Testis (tissue), 3 donors: ENCODE data around the gene DUOX1. TPM values are rescaled to one million over a fixed set of nuclear protein-coding genes. Genes with fewer than 3 reads are reported as not detected.

ENCODE experiments used
- DNase-seq: peaks from one replicate; pipeline ENCODE4 v3.0.0-alpha.2; 2019
- H3K27ac ChIP-seq, 2 donors: fragments of 200-600 bp; sonication (generic); one replicate each; pipeline ENCODE4 v1.5.1; 2019
- H3K27me3 ChIP-seq: fragments of 200-600 bp; sonication (generic); one replicate; pipeline ENCODE4 v1.5.1; 2019
- H3K36me3 ChIP-seq: fragments of 200-600 bp; sonication (generic); one replicate; pipeline ENCODE4 v1.5.1; 2017; ENCODE audit warnings: low read depth; ENCODE audit errors: missing control alignments
- H3K4me1 ChIP-seq: fragments of 200-600 bp; sonication (generic); one replicate; pipeline ENCODE4 v1.5.1; 2019
- H3K4me3 ChIP-seq, 2 donors: fragments of 200-600 bp; sonication (generic); one replicate each; pipeline ENCODE4 v1.5.1; 2017 to 2019
- H3K9me3 ChIP-seq: fragments of 200-600 bp; sonication (generic); one replicate; pipeline ENCODE4 v1.5.1; 2017
- POLR2A ChIP-seq: fragments of 450-650 bp; IDR thresholded peaks from one replicate; pipeline ENCODE4 v1.6.1; 2017; ENCODE audit warnings: antibody characterized with exemption, mild to moderate bottlenecking, moderate library complexity
- WGBS, 2 donors: methylation state at CpG; one replicate each; pipeline ENCODE4 v1.1.5; 2018; 5-methylcytosine and 5-hydroxymethylcytosine counted together
- intact Hi-C: fragments of 100-400 bp; cut with DNase I; formaldehyde crosslinking; loops from one replicate; pipeline ENCODE4 v1.15.1; 2023; ENCODE audit warnings: low total_unique reads
- polyA plus RNA-seq: library from polyadenylated mRNA; stranded (reverse); fragments of 350-450 nt; fragmentation: Illumina TruSeq; extraction: RNeasy Lipid Tissue Mini Kit (QIAGEN cat#74804); gene quantifications from one replicate; pipeline ENCODE4 v1.2.3, GENCODE V29; 2014; ENCODE audit warnings: low read depth, low replicate concordance; ENCODE audit not compliant: insufficient read depth
- total RNA-seq, 2 donors: library from RNA; depleted of rRNA; stranded (reverse); fragments of >200 nt; gene quantifications; one replicate each; pipeline ENCODE4 v1.2.3, GENCODE V29; 2016
- TF ChIP-seq, protein P1 (sequence below), 3 experiments: fragments of 450-650 bp in 2 of 3; fragments of 200-600 bp in 1 of 3; sonication (generic) in 1 of 3; IDR thresholded peaks; one replicate each; pipeline ENCODE4 v1.5.1; 2016 to 2019; ENCODE audit warnings: antibody characterized with exemption in 3 of 3, mild to moderate bottlenecking in 2 of 3, moderate library complexity in 1 of 3

DUOX1 gene
- total and polyA plus RNA-seq, 3 donors from 2014 or later = 2.8 to 5.7 (median 5.3) TPM

DNA sequence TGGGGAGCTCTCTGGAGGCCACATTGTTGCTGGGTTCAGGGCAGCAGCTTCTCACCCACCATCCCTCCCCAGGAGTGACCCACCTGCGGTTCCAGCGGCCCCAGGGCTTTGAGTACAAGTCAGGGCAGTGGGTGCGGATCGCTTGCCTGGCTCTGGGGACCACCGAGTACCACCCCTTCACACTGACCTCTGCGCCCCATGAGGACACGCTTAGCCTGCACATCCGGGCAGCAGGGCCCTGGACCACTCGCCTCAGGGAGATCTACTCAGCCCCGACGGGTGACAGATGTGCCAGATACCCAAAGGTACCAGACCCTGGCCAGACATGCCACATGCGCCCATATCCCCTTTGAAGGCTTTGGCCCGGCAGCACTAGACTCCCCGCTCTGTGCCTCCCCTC, 31.9 kb downstream of the DUOX1 start:
- Histone ChIP-seq H3K36me3 (no peaks in the 10 kb centered on the region), H3K4me3 (no peak overlapping the region), H3K27me3 (no peaks in the 10 kb centered on the region), H3K4me1 (peaks cover 13% of the 10 kb centered on the region), H3K27ac (no peak overlapping the region), H3K9me3 (no peaks in the 10 kb centered on the region)
- TF ChIP-seq, protein P1, sequence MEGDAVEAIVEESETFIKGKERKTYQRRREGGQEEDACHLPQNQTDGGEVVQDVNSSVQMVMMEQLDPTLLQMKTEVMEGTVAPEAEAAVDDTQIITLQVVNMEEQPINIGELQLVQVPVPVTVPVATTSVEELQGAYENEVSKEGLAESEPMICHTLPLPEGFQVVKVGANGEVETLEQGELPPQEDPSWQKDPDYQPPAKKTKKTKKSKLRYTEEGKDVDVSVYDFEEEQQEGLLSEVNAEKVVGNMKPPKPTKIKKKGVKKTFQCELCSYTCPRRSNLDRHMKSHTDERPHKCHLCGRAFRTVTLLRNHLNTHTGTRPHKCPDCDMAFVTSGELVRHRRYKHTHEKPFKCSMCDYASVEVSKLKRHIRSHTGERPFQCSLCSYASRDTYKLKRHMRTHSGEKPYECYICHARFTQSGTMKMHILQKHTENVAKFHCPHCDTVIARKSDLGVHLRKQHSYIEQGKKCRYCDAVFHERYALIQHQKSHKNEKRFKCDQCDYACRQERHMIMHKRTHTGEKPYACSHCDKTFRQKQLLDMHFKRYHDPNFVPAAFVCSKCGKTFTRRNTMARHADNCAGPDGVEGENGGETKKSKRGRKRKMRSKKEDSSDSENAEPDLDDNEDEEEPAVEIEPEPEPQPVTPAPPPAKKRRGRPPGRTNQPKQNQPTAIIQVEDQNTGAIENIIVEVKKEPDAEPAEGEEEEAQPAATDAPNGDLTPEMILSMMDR (IDR thresholded peaks at IDR 0.05) = no peak
- TF ChIP-seq POLR2A = no peak
- intact Hi-C loops = no loop called here
- WGBS, 2 donors = 86 to 87% methylated on average over 10 to 14 of the region's 14 CpGs
- no peak for DNase-seq

DNA sequence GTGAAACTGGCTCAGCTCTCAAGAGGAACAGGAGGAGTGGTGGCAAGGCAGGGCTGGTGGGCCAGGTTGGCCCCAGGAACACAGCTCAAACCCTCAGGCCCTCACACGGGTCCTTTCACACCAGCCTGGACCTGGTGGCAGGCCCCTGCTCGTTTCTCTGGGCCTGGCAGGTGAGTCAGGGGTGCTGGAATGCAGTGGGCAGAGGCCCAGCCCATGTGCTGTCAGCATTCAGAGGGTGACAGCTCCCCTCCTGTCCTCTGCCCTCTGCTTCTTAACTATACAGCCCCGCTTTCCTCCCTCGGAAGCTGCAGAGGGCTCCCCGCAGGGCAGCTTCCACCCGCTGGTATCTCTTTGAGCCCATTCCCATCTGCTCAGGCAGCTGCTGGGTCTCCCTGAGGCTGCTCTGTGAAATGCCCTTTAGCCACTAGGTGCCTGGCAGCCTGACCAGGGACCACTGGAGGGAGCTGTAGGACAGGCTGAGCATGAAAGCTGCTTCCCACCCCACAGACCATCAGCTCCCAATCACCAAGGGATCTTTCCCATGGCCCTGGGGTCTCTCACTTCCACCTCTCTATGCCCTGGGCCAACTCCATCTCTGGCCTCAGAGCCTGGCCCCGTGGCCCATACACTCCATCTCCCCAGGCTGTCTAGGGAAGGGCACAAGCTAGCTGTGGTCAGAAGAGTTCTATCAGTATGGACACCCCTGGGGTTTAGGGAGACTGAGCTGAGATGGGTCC, 33.1 kb downstream of the DUOX1 start:
- Histone ChIP-seq H3K27ac (no peak overlapping the region), H3K36me3 (no peaks in the 10 kb centered on the region), H3K27me3 (no peaks in the 10 kb centered on the region), H3K9me3 (no peaks in the 10 kb centered on the region), H3K4me3 (no peak overlapping the region), H3K4me1 (peaks cover 13% of the 10 kb centered on the region)
- peak; percentile 87 for DNase-seq
- intact Hi-C loops = no loop called here
- 16 to 47% methylated on average over 5 to 7 of the region's 7 CpGs for WGBS, 2 donors
- TF ChIP-seq, protein P1 (IDR thresholded peaks at IDR 0.05) = peak; percentile 59 to 73 (median 61)
- TF ChIP-seq POLR2A = no peak

DNA sequence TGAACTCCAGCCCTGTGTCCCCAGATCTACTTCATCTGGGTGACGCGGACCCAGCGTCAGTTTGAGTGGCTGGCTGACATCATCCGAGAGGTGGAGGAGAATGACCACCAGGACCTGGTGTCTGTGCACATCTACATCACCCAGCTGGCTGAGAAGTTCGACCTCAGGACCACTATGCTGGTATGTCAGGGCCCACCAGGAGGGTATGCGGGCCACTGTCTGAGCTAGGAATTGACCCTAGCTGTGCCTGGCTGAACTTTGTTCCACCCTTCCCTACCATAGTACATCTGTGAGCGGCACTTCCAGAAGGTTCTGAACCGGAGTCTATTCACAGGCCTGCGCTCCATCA, 33.7 kb downstream of the DUOX1 start:
- no peak for TF ChIP-seq POLR2A
- TF ChIP-seq, protein P1 (IDR thresholded peaks at IDR 0.05) = no peak
- Histone ChIP-seq H3K27ac (no peak overlapping the region), H3K9me3 (no peaks in the 10 kb centered on the region), H3K4me3 (no peak overlapping the region), H3K36me3 (no peaks in the 10 kb centered on the region), H3K27me3 (no peaks in the 10 kb centered on the region), H3K4me1 (peaks cover 13% of the 10 kb centered on the region)
- intact Hi-C loops = no loop called here
- WGBS, 2 donors = 88% methylated on average over 9 of the region's 9 CpGs
- DNase-seq = no peak

DNA sequence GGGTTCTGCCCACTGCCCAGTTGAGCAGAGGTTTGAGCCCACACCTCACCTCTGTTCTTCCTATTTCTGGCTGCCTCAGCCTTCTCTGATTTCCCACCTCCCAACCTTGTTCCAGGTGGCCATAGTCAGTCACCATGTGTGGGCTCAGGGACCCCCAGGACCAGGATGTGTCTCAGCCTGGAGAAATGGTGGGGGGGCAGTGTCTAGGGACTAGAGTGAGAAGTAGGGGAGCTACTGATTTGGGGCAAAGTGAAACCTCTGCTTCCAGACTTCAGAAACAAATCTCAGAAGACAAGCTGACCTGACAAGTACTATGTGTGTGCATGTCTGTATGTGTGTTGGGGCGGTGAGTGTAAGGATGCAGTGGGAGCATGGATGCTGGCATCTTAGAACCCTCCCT, 35.1 kb downstream of the DUOX1 start:
- TF ChIP-seq, protein P1 (IDR thresholded peaks at IDR 0.05) = no peak
- no peak for TF ChIP-seq POLR2A
- intact Hi-C loops = no loop called here
- 95 to 100% methylated on average over 1 of the region's 1 CpG for WGBS, 2 donors

DNA sequence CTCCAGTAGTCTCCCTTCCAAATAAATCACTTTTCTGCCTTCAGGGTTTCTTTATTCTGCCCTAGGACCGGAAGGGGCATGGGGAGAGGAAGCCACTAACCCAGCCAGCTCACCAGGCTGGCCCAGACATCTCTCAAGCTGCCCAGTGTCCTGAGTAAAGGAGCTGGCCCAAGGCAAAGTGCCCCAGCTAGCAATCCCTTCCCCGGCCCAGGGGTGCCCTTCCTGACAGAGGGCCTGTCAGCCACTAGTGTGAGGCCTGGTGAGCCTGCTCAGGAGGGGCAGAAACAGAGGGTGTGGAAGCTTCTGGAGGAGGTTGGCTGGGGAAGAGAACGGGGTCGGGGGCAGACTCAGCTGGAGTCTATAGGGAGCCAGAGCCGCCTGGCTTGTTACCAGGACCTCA, 35.7 kb downstream of the DUOX1 start:
- H3K27ac ChIP-seq = no peak overlapping the region
- intact Hi-C loops = no loop called here
- H3K4me1 ChIP-seq = peaks cover 19% of the 10 kb centered on the region

More for the DNA sequence above, 35.1 kb downstream of the DUOX1 start:
- Histone ChIP-seq H3K4me3 (no peak overlapping the region), H3K9me3 (no peaks in the 10 kb centered on the region), H3K4me1 (peaks cover 19% of the 10 kb centered on the region), H3K27ac (no peak overlapping the region), H3K27me3 (no peaks in the 10 kb centered on the region), H3K36me3 (no peaks in the 10 kb centered on the region)
- DNase-seq = no peak

More for the DNA sequence above, 35.7 kb downstream of the DUOX1 start:
- no peaks in the 10 kb centered on the region for H3K9me3 ChIP-seq
- no peaks in the 10 kb centered on the region for H3K36me3 ChIP-seq
- H3K4me3 ChIP-seq = no peak overlapping the region
- no peak for TF ChIP-seq POLR2A
- TF ChIP-seq, protein P1 (IDR thresholded peaks at IDR 0.05) = no peak
- no peak for DNase-seq
- no peaks in the 10 kb centered on the region for H3K27me3 ChIP-seq
- WGBS, 2 donors = 61 to 83% methylated on average over 1 to 5 of the region's 5 CpGs
